IgD-negative memory B cell (primary cell): ENCODE results near the gene UFM1. TPM values are rescaled to one million over a fixed set of nuclear protein-coding genes. Genes with fewer than 3 reads are reported as not detected.

Source experiments
- H3K27ac Mint-ChIP-seq, 3 donors: one replicate each; pipeline ENCODE4 v1.8.0; 2020 to 2022; ENCODE audit warnings: mild to moderate bottlenecking in 3 of 3, mixed read lengths in 3 of 3, moderate library complexity in 1 of 3
- H3K27me3 Mint-ChIP-seq: one replicate; pipeline ENCODE4 v1.8.0; 2021; ENCODE audit warnings: mixed read lengths
- H3K36me3 Mint-ChIP-seq: one replicate; pipeline ENCODE4 v1.8.0; 2020; ENCODE audit warnings: mild to moderate bottlenecking, mixed read lengths
- H3K4me1 Mint-ChIP-seq, 3 donors: one replicate each; pipeline ENCODE4 v1.8.0; 2020 to 2022; ENCODE audit warnings: mixed read lengths in 3 of 3, mild to moderate bottlenecking in 1 of 3
- H3K4me3 Mint-ChIP-seq, 4 donors: one replicate each; pipeline ENCODE4 v1.8.0; 2020 to 2022; ENCODE audit warnings: mild to moderate bottlenecking in 4 of 4, mixed read lengths in 4 of 4, moderate library complexity in 3 of 4
- H3K9me3 Mint-ChIP-seq, 3 donors: one replicate each; pipeline ENCODE4 v1.8.0; 2020 to 2021; ENCODE audit warnings: mixed read lengths in 3 of 3, mild to moderate bottlenecking in 1 of 3
- polyA plus RNA-seq: library from polyadenylated mRNA; unstranded; fragments of 300-500 nt; fragmentation: Illumina TruSeq; gene quantifications from one replicate; pipeline ENCODE4 v1.2.3, GENCODE V29; 2021

UFM1 gene
- polyA plus RNA-seq, 1 donor from 2014 or later = 54.3 TPM

- Mint-ChIP-seq H3K27ac (no peak overlapping the region), H3K36me3 (no peaks in the 10 kb centered on the region), H3K27me3 (peaks cover 1% of the 10 kb centered on the region), H3K4me3 (no peak overlapping the region), H3K9me3 (peaks cover 0 to 1% (median 0%) of the 10 kb centered on the region in 3 donors), H3K4me1 (no peaks in the 10 kb centered on the region)
Measured at GRCh38 chr13:38384171-38384570, 34.5 kb downstream of the UFM1 start.

GRCh38 chr13:38385153-38385891 is 35.7 kb downstream of the UFM1 start:
- H3K4me3 Mint-ChIP-seq = no peak overlapping the region
- H3K27me3 Mint-ChIP-seq = peaks cover 1% of the 10 kb centered on the region

GRCh38 chr13:38386421-38386820 is 36.8 kb downstream of the UFM1 start:
- Mint-ChIP-seq H3K36me3 (peaks cover 5% of the 10 kb centered on the region), H3K27me3 (peaks cover 1% of the 10 kb centered on the region), H3K27ac (no peak overlapping the region), H3K4me1 (no peaks in the 10 kb centered on the region), H3K4me3 (no peak overlapping the region), H3K9me3 (peaks cover 3 to 13% (median 8%) of the 10 kb centered on the region in 3 donors)

More at GRCh38 chr13:38385153-38385891, 35.7 kb downstream of the UFM1 start:
- Mint-ChIP-seq H3K4me1 (no peaks in the 10 kb centered on the region), H3K27ac (no peak overlapping the region), H3K9me3 (peaks cover 2 to 3% (median 2%) of the 10 kb centered on the region in 3 donors), H3K36me3 (no peaks in the 10 kb centered on the region)

GRCh38 chr13:38391341-38391740 is 41.7 kb downstream of the UFM1 start:
- Mint-ChIP-seq H3K9me3 (peaks cover 5 to 15% (median 8%) of the 10 kb centered on the region in 3 donors), H3K4me1 (no peaks in the 10 kb centered on the region), H3K4me3 (no peak overlapping the region), H3K27me3 (peaks cover 3% of the 10 kb centered on the region), H3K36me3 (peaks cover 5% of the 10 kb centered on the region), H3K27ac (no peak overlapping the region)

GRCh38 chr13:38394777-38395496 is 45.3 kb downstream of the UFM1 start:
- H3K4me1 Mint-ChIP-seq = peaks cover 0 to 3% (median 0%) of the 10 kb centered on the region in 3 donors

GRCh38 chr13:38395497-38395788 is 45.8 kb downstream of the UFM1 start:
- Mint-ChIP-seq H3K4me3 (no peak overlapping the region), H3K9me3 (peaks cover 2 to 12% (median 6%) of the 10 kb centered on the region in 3 donors), H3K27ac (no peak overlapping the region), H3K27me3 (peaks cover 4% of the 10 kb centered on the region), H3K36me3 (peaks cover 5% of the 10 kb centered on the region), H3K4me1 (peaks cover 0 to 3% (median 0%) of the 10 kb centered on the region in 3 donors)

More at GRCh38 chr13:38394777-38395496, 45.3 kb downstream of the UFM1 start:
- no peak overlapping the region for H3K4me3 Mint-ChIP-seq
- peaks cover 4% of the 10 kb centered on the region for H3K27me3 Mint-ChIP-seq
- peaks cover 2 to 15% (median 8%) of the 10 kb centered on the region in 3 donors for H3K9me3 Mint-ChIP-seq
- H3K27ac Mint-ChIP-seq = no peak overlapping the region
- peaks cover 5% of the 10 kb centered on the region for H3K36me3 Mint-ChIP-seq

GRCh38 chr13:38398711-38399493 is 49.3 kb downstream of the UFM1 start:
- Mint-ChIP-seq H3K27ac (no peak overlapping the region), H3K27me3 (peaks cover 3% of the 10 kb centered on the region), H3K36me3 (no peaks in the 10 kb centered on the region), H3K4me3 (no peak overlapping the region), H3K9me3 (no peaks in the 10 kb centered on the region), H3K4me1 (peaks cover 0 to 5% (median 0%) of the 10 kb centered on the region in 3 donors)

- H3K36me3 Mint-ChIP-seq = no peaks in the 10 kb centered on the region
- H3K9me3 Mint-ChIP-seq = peaks cover 0 to 2% (median 0%) of the 10 kb centered on the region in 3 donors
- peaks cover 0 to 5% (median 0%) of the 10 kb centered on the region in 3 donors for H3K4me1 Mint-ChIP-seq
- H3K27me3 Mint-ChIP-seq = peaks cover 3% of the 10 kb centered on the region
- H3K4me3 Mint-ChIP-seq = no peak overlapping the region
- H3K27ac Mint-ChIP-seq = no peak overlapping the region
Measured at GRCh38 chr13:38399535-38399934, 49.9 kb downstream of the UFM1 start.

GRCh38 chr13:38401276-38401675 is 51.6 kb downstream of the UFM1 start:
- no peaks in the 10 kb centered on the region for H3K36me3 Mint-ChIP-seq
- no peak overlapping the region for H3K4me3 Mint-ChIP-seq
- no peak overlapping the region for H3K27ac Mint-ChIP-seq
- H3K4me1 Mint-ChIP-seq = peaks cover 0 to 5% (median 0%) of the 10 kb centered on the region in 3 donors
- peaks cover 0 to 2% (median 0%) of the 10 kb centered on the region in 3 donors for H3K9me3 Mint-ChIP-seq
- H3K27me3 Mint-ChIP-seq = peaks cover 3% of the 10 kb centered on the region

- Mint-ChIP-seq H3K9me3 (peaks cover 0 to 2% (median 0%) of the 10 kb centered on the region in 3 donors), H3K27ac (no peak overlapping the region), H3K4me1 (peaks cover 0 to 1% (median 0%) of the 10 kb centered on the region in 3 donors), H3K4me3 (no peak overlapping the region), H3K27me3 (no peaks in the 10 kb centered on the region), H3K36me3 (no peaks in the 10 kb centered on the region)
Measured at GRCh38 chr13:38405216-38405615, 55.6 kb downstream of the UFM1 start.

GRCh38 chr13:38409771-38410170 is 60.1 kb downstream of the UFM1 start:
- Mint-ChIP-seq H3K4me3 (no peak overlapping the region), H3K27ac (no peak overlapping the region), H3K36me3 (no peaks in the 10 kb centered on the region), H3K27me3 (no peaks in the 10 kb centered on the region), H3K9me3 (no peaks in the 10 kb centered on the region), H3K4me1 (no peaks in the 10 kb centered on the region)

GRCh38 chr13:38412266-38412665 is 62.6 kb downstream of the UFM1 start:
- Mint-ChIP-seq H3K9me3 (no peaks in the 10 kb centered on the region), H3K4me1 (peaks cover 0 to 8% (median 6%) of the 10 kb centered on the region in 3 donors), H3K4me3 (no peak overlapping the region), H3K27ac (no peak overlapping the region), H3K36me3 (no peaks in the 10 kb centered on the region), H3K27me3 (no peaks in the 10 kb centered on the region)
